Astrocyte (in vitro differentiated cells and primary cell): ENCODE measurements around the gene GLYATL1.

Source experiments
- EZH2 ChIP-seq: IDR thresholded peaks from 2 replicates; pipeline ENCODE4 v1.6.1; 2012; ENCODE audit warnings: mild to moderate bottlenecking, low read length, inconsistent platforms; ENCODE audit not compliant: insufficient read depth
- TF ChIP-seq, protein P1 (sequence below): IDR thresholded peaks from 2 replicates; pipeline ENCODE4 v1.5.1; 2011; ENCODE audit warnings: low read depth, mild to moderate bottlenecking, inconsistent platforms, low read length, moderate library complexity; ENCODE audit not compliant: insufficient read depth

DNA sequence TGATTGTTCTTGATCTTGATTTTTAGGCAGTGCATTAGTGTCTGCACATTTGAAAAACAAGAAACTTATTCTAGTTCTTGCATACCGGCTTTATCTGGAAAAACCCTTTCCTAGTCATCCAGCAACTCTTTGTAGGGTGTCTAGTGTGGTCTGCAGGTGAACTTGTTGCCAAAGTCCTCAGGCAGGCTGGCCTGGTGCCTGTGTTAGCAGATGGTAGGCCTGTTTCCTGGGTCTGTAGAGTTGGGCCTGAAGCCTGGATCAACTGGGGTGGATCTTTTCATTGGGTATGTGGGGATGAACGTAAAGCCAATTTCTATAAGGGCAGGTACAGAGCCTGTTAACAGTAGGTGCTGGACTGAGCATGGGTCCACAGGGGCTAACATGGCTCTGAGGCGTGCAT lies 5.6 kb upstream of the GLYATL1 start:
- TF ChIP-seq, protein P1, sequence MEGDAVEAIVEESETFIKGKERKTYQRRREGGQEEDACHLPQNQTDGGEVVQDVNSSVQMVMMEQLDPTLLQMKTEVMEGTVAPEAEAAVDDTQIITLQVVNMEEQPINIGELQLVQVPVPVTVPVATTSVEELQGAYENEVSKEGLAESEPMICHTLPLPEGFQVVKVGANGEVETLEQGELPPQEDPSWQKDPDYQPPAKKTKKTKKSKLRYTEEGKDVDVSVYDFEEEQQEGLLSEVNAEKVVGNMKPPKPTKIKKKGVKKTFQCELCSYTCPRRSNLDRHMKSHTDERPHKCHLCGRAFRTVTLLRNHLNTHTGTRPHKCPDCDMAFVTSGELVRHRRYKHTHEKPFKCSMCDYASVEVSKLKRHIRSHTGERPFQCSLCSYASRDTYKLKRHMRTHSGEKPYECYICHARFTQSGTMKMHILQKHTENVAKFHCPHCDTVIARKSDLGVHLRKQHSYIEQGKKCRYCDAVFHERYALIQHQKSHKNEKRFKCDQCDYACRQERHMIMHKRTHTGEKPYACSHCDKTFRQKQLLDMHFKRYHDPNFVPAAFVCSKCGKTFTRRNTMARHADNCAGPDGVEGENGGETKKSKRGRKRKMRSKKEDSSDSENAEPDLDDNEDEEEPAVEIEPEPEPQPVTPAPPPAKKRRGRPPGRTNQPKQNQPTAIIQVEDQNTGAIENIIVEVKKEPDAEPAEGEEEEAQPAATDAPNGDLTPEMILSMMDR, result no peak
- no peak for TF ChIP-seq EZH2
